ENCODE measurements around the gene TET1.
"Not testable (repeated sequence)": the region's sequence is repeated elsewhere in the genome, so short reads cannot be mapped to it uniquely, and the experiment has no call there.

The TET1 gene

DNA sequence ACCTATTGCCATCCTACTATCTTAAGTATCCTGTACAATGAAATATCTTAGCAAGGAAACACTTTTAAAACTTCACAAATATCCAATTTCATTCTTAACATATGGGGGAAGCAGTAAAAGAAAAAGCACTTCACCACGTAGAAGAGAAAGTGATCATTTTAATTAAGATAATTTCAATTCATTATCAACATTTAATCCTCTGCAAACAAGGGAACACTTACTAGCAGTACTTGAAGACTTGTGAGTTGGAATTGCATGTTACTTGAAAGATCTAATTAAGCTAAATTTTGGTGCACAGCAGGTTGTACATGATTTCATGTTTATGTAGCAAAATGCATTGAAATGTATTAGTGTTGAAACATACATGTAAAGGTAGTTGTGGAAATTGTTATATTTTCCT, 140.1 kb downstream of the TET1 start:
- DNase-seq (ENCODE audit: low read depth in 2 of 2): no peak

GRCh38 chr10:68705548-68705947, 145.4 kb downstream of the TET1 start:
- no peak for DNase-seq (ENCODE audit: low read depth in 2 of 2)

GRCh38 chr10:68708987-68709386, 148.8 kb downstream of the TET1 start:
- not testable (repeated sequence) for DNase-seq (ENCODE audit: low read depth in 2 of 2)

DNA sequence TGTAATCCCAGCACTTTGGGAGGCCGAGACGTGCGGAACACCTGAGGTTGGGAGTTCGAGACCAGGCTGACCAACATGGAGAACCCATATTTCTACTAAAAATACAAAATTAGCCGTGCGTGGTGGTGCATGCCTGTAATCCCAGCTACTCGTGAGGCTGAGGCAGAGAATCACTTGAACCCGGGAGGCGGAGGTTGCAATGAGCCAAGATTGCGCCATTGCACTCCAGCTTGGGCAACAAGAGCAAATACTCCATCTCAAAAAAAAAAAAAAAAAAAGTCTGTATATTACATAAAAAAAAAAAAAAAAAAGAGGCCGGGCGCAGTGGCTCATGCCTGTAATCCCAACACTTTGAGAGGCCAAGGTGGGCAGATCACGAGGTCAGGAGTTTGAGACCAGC, 152.9 kb downstream of the TET1 start:
- DNase-seq (ENCODE audit: low read depth in 2 of 2): not testable (repeated sequence)

GRCh38 chr10:68717435-68717834, 157.3 kb downstream of the TET1 start:
- no peak for DNase-seq (ENCODE audit: low read depth in 2 of 2)

DNA sequence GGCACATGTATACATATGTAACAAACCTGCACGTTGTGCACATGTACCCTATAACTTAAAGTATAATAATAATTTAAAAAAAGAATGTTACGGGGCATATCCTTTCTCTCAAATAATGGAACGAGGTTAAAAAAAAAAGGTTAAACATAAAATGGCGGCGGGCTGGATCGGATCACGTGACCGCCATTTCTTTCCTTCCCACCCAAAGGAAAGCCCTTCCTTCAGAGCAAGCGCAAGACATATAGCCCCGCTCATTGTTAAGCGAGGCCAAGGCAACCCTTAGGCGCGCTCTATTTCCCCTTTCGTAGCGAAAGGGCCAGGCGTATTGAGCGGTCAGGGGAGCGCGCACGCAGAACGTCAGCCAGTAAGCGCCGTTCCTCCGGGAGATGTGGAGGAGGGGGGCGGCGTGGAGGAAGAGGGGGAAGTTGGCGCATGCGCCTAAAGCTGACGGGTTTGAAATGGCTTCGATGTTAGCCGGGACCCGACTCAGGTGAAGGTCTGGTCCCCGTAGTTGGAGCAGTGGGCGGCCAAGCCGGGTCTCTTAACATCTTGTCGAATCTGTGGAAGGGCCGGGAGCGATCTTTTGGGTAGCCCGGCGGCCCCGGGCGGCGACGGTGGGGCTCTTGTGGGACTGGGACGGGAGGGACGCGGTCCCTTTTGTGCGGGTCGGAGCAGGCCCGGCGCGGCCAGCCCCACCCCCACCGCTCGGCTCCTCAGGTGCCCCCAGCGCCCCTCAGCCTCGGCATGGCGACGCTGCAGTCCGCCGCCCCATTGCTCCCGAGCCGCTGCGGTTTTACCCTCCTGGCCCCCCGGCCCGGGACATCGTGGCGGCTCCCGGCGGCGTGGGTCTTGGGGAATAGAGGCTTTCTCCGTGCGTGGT, 160.9 kb downstream of the TET1 start, which contains the start of gene CCAR1:
Gene CCAR1, plus strand, starts transcription at position 447 of the 880 bp plus-strand sequence. CDS start 1,266 bp downstream, outside the sequence.
- DNase-seq (ENCODE audit: low read depth in 2 of 2): peak; percentile 99

- no peak for DNase-seq (ENCODE audit: low read depth in 2 of 2)
Observed at GRCh38 chr10:68721673-68722335, 161.7 kb downstream of the TET1 start.

DNA sequence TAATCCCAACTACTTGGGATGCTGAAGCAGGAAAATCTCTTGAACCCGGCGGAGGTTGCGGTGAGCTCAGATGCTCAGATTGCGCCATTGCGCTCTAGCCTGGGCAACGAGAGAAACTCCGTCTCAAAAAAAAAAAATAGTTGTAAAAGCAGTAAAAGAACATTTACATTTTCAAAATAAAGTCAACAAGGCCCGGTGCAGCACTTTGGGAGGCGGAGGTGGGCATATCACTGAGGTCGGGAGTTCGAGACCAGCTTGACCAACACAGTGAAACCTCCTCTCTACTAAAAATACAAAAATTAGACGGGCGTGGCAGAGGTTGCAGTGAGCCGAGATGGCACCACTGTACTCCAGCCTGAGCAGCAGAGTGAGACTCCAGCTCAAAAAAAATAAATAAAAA, 164.9 kb downstream of the TET1 start:
- DNase-seq (ENCODE audit: low read depth in 2 of 2): no peak

DNA sequence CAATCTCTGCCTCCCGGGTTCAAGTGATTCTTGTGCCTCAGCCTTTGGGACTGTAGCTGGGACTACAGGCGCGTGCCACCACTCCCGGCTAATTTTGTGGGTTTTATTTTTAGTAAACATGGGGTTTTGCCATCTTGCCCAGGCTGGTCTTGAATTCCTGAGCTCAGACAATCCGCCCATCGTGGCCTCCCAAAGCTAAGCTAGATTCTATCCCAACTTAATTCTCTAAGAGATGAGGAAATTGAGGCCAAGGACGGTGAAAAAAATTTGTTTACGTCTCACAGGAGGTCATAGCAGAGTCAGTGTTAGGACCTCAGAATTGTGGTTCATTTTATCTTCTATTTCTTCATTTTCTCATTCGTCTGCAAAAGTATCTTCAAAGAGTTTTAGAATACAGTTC, 167.0 kb downstream of the TET1 start:
- no peak for DNase-seq (ENCODE audit: low read depth in 2 of 2)

DNA sequence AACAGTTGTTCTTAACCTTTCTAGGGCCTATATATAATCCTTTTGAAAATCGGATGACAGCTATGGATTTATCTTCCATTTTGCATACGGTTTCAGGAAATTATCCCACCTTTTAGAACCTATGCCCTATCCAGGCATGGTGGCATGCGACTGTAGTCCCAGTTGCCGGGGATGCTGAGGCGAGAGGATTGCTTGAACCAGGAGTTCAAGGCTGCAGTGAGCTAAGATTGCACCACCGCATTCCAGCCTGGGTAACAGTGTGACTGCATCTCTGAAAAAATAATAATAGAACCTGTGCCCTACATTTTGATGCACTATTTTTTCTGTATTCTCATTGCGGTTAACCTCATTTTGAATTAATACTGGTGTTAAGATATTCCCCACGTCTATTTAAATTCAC, 172.5 kb downstream of the TET1 start:
- no peak for DNase-seq (ENCODE audit: low read depth in 2 of 2)

- DNase-seq (ENCODE audit: low read depth in 2 of 2): no peak
Observed at GRCh38 chr10:68734349-68734748, 174.2 kb downstream of the TET1 start.

DNA sequence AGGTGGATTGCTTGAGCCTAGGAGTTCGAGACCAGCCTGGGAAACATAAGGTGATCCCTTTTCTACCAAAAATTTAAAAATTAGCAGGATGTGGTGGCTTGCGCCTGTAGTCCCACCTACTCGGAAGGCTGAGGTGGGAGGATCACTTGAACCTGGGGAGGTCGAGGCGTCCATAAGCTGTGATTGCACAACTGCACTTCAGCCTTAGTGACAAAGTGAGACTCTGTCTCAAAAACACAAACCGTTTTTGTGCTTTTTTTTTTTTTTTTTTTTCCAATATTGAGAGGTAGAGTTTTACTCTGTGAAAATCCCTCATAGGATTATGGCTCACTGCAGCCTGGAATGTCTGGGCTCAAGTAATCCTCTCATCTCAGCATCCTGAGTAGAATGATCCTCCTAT, 175.0 kb downstream of the TET1 start:
- DNase-seq (ENCODE audit: low read depth in 2 of 2): no peak

DNA sequence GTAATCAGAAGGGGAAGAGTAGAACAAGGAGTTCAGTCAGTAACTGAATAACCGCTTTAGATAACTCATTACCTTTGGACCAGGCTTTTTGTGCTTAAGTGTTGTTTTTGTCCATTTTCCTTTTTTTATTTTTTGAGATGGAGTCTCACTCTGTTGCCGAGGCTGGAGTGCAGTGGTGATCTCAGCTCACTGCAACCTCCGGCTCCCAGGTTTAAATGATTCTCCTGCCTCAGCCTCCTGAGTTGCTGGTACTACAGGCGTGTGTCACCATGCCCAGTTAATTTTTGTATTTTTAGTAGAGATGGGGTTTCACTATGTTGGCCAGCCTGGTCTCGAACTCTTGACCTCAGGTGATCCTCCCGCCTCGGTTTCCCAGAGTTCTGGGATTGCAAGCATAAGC, 175.6 kb downstream of the TET1 start:
- not testable (repeated sequence) for DNase-seq (ENCODE audit: low read depth in 2 of 2)

DNA sequence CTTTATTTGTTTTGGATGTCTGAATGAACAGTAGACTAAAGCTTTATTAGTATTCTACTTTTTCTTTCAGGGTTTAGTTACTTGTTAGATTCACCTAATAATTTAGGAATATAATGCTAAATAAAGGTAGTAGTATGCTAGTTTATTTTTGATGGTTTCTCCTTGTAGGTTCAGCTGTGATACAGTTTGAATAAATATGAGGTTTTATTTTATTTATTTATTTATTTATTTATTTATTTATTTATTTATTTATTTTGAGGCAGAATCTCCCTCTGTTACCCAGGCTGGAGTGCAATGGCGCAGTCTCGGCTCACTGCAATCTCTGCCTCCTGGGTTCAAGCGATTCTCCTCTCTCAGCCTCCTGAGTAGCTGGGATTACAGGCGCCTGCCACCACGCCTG, 180.5 kb downstream of the TET1 start:
- not testable (repeated sequence) for DNase-seq (ENCODE audit: low read depth in 2 of 2)

GRCh38 chr10:68742397-68742796, 182.3 kb downstream of the TET1 start:
- DNase-seq (ENCODE audit: low read depth in 2 of 2): no peak
